ENCODE measurements around the gene KCNIP4. TPM values are rescaled to one million over a fixed set of nuclear protein-coding genes. Genes with fewer than 3 reads are reported as not detected.

Gene KCNIP4
- total and polyA plus RNA-seq, 12 donors: 0.44 to 4.1 (median 1.6) TPM

DNA sequence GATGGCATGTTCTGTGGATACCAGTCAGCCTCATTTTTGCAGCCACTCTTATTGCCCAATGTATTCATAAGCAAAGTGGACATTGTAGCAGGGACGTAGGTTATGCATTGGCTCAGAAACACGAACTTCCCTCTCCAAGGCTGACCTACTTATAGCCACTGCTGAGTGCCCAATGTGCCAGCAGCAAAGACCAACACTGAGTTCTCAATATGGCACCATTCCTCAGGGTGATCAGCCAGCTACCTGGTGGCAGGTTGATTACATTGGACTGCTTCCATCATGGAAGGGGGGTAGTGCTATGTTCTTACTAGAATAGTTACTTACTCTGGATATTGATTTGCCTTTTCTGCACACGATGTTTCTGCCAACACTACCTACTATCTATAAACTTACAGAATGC, 306.9 kb downstream of the KCNIP4 start:
- 56 to 91% (median 77%) methylated on average over 3 of the region's 3 CpGs for WGBS, 4 donors
- intact Hi-C loops (cut with DNase I): no loop called here
- H3K36me3 ChIP-seq (replicated peaks in 1 of 2): no peaks in the 10 kb centered on the region
- H3K27ac ChIP-seq: no peak overlapping the region
- no peak overlapping the region for H3K4me3 ChIP-seq
- H3K9me3 ChIP-seq (replicated peaks in 1 of 3): no peaks in the 10 kb centered on the region
- H3K27me3 ChIP-seq: no peaks in the 10 kb centered on the region
- TF ChIP-seq, protein P1, sequence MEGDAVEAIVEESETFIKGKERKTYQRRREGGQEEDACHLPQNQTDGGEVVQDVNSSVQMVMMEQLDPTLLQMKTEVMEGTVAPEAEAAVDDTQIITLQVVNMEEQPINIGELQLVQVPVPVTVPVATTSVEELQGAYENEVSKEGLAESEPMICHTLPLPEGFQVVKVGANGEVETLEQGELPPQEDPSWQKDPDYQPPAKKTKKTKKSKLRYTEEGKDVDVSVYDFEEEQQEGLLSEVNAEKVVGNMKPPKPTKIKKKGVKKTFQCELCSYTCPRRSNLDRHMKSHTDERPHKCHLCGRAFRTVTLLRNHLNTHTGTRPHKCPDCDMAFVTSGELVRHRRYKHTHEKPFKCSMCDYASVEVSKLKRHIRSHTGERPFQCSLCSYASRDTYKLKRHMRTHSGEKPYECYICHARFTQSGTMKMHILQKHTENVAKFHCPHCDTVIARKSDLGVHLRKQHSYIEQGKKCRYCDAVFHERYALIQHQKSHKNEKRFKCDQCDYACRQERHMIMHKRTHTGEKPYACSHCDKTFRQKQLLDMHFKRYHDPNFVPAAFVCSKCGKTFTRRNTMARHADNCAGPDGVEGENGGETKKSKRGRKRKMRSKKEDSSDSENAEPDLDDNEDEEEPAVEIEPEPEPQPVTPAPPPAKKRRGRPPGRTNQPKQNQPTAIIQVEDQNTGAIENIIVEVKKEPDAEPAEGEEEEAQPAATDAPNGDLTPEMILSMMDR (IDR thresholded peaks at IDR 0.05): no peak
- TF ChIP-seq POLR2A (IDR thresholded peaks at IDR 0.05): no peak
- DNase-seq: no peak
- H3K4me1 ChIP-seq (replicated peaks in 1 of 2): no peaks in the 10 kb centered on the region

DNA sequence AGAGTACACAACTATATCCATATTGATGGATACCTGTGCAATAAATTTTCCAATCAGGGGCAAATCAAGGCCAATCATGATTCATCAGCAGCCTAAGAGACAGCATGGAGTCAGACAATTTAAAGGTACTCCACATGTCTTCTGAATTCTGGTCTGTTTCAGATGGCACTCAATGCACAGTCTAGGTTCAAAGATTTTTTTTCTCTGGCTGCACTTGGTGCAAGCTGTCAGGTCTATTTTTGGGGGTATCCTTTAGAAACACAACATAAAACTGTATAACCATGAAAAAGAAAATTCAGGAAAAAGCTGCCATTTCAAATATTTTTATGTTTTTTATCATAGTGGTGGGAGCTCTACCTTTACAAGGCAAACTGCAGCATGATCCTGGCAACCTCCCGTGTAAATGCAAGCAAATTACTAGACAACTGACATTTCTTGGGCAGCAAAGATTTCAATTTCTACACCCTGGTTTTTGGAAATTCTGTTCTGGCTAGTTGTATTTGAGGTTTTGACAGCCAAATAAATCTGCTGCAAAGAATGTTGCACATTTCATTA, 310.3 kb downstream of the KCNIP4 start:
- H3K36me3 ChIP-seq (replicated peaks in 1 of 2): no peaks in the 10 kb centered on the region
- no peaks in the 10 kb centered on the region for H3K9me3 ChIP-seq (replicated peaks in 1 of 3)
- H3K4me1 ChIP-seq (replicated peaks in 1 of 2): no peaks in the 10 kb centered on the region
- TF ChIP-seq, protein P1 (IDR thresholded peaks at IDR 0.05): no peak
- no peak for TF ChIP-seq POLR2A (IDR thresholded peaks at IDR 0.05)
- 70 to 79% (median 76%) methylated on average over 1 of the region's 1 CpG for WGBS, 4 donors
- H3K4me3 ChIP-seq: no peak overlapping the region
- no peak overlapping the region for H3K27ac ChIP-seq
- no peak for DNase-seq
- intact Hi-C loops (cut with DNase I): no loop called here
- H3K27me3 ChIP-seq: no peaks in the 10 kb centered on the region

DNA sequence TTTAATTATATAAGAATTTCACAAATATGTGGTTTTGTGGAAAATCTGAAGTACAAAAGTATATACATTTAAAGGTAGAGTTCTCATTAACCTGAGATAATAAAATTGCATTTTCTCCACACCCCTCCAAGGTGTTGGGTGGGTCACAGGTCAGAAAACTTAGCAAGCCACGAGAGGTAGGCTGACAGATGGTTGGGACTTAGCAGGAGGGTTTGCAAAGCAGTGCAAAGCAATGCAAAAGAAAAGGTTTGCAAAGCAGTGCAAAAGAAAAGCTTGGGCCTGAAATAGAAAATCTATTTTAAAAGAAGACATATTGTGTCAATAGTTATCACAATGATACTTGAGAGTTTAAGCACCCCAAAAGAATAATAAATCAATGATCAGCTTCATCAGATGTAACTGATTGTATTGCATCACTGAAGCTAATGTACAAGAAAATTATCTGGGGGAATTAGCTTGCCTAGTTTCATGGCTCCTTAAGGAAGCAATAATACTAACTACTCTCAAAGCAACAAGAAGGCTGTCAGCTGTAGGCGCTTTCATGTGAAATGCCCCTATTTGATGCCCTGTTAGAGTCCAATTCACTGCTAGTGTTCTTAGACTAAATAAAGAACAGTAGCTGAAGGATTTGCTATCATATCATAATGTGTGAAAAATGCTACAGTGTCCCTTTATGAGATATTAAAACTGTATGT, 319.5 kb downstream of the KCNIP4 start:
- intact Hi-C loops (cut with DNase I): no loop called here
- TF ChIP-seq, protein P1 (IDR thresholded peaks at IDR 0.05): no peak
- no peak for TF ChIP-seq POLR2A (IDR thresholded peaks at IDR 0.05)
- 20 to 33% (median 24%) methylated on average over 2 of the region's 2 CpGs for WGBS, 4 donors

DNA sequence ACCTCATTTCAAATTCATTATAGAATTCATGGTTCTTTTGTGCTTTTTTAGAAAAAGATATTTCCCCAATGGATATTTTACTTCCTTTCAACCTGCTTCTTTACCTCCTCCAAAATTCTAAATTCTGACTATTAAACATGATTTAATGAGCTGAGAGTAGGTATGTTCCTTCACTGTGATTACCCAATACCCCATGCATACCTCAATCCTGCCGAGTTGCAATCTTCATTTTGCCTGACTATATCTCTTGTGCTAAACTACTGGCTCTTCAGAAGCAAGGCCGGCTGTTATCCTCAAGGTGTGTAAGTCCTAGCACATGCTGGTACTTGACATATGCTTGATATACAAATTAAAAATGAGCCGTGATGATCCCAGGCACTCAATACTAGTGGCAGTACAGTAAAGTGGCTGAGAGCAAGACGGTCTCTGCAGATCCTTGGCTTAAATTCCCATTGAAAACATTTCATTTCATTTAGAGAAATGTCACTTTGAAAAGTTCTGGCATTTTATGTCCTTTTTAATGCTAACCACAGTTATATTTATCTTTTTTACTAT, 320.4 kb downstream of the KCNIP4 start:
- Histone ChIP-seq H3K27ac (no peak overlapping the region), H3K4me1 (replicated peaks in 1 of 2) (no peaks in the 10 kb centered on the region), H3K9me3 (replicated peaks in 1 of 3) (peaks cover 0 to 4% (median 0%) of the 10 kb centered on the region in 3 donors), H3K36me3 (replicated peaks in 1 of 2) (no peaks in the 10 kb centered on the region), H3K27me3 (no peaks in the 10 kb centered on the region), H3K4me3 (no peak overlapping the region)
- 82 to 91% (median 88%) methylated on average over 4 of the region's 4 CpGs for WGBS, 4 donors
- intact Hi-C loops (cut with DNase I): no loop called here
- no peak for DNase-seq
- TF ChIP-seq, protein P1 (IDR thresholded peaks at IDR 0.05): no peak
- TF ChIP-seq POLR2A (IDR thresholded peaks at IDR 0.05): no peak

More for the DNA sequence above, 319.5 kb downstream of the KCNIP4 start:
- H3K4me3 ChIP-seq: no peak overlapping the region
- H3K4me1 ChIP-seq (replicated peaks in 1 of 2): no peaks in the 10 kb centered on the region
- H3K27ac ChIP-seq: no peak overlapping the region
- DNase-seq: no peak
- no peaks in the 10 kb centered on the region for H3K36me3 ChIP-seq (replicated peaks in 1 of 2)
- peaks cover 0 to 4% (median 0%) of the 10 kb centered on the region in 3 donors for H3K9me3 ChIP-seq (replicated peaks in 1 of 3)
- H3K27me3 ChIP-seq: no peaks in the 10 kb centered on the region
